PFSK-1 (cell line): ENCODE measurements around the gene XYLT1.

Source experiments
- POLR2AphosphoS5 ChIP-seq: IDR thresholded peaks from 2 replicates; pipeline ENCODE4 v1.6.1; 2012; ENCODE audit warnings: low read depth, mild to moderate bottlenecking, control low read depth, low read length, moderate library complexity
- TAF1 ChIP-seq: IDR thresholded peaks from 2 replicates; pipeline ENCODE4 v1.6.1; 2012; ENCODE audit warnings: low read length, control low read depth, borderline replicate concordance; ENCODE audit not compliant: insufficient read depth

DNA sequence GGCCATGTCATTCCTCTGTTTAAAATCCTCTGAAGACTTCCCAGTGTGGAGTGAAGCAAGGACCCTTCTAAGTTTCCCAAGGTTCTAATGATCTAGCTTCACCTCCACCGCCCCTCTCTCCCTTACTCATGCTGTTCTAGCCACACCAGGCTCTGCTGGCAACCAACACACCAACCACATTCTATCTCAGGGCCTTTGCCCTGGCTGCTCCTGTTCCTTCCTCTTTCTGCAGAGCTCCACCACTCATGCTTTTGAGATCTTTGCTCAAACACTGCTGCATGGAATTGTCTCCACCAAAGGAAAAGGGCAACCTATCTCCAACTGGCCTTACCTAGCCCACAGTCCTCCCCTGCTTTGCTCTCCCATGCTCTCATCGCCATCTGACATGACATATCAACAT is 128.7 kb downstream of the XYLT1 start:
- TF ChIP-seq POLR2AphosphoS5 = no peak
- no peak for TF ChIP-seq TAF1
